Measurements from ENCODE around the gene PPP1R9B. TPM values are rescaled to one million over a fixed set of nuclear protein-coding genes. Genes with fewer than 3 reads are reported as not detected.

PPP1R9B gene
- total RNA-seq, 1 donor from 2014 or later = 68.9 TPM

DNA sequence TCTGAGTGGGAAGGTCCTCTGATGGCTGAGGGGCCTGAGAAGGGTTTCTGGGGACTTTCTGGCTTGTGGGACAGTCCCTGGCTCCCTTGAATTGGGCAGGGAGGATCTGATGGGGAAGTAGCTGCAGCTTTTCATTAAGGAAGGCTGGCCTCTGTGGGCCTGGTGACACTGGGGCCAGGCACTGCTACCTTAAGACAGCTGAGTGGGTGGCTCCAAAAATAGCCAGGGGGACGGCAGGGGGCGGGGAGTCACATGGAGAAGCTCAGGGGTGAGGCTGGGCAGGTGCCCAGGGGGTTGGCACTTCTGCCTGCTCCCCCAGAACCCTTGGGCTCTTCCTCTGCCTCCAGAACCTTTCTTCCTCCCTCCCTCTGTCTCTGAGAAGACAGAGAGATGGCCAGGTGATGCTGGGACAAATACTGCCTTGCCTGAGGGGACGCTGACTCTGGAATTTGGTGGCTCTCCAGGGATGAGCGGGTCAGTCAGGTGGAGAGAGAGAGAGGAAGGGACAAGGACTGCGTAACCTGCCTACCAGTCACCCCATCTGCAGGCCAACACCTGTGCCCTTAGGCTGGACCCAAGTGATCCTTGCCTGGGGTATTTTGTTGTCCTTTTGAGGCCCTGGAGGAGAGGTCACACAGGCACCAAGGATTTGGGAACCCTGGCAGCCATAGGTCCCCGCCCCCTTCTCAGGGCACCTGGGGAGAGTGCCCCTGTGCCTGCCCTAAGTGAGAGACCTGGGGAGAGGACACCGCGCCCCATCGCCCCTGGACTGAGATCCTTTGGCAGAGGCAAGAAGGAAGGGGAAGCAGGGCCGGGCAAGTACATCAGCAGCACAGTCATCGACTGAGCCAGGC is 13.6 kb upstream of the PPP1R9B start:
- FAIRE-seq (no peak), DNase-seq (ENCODE audit: low spot score in 2 of 2) (no peak)

DNA sequence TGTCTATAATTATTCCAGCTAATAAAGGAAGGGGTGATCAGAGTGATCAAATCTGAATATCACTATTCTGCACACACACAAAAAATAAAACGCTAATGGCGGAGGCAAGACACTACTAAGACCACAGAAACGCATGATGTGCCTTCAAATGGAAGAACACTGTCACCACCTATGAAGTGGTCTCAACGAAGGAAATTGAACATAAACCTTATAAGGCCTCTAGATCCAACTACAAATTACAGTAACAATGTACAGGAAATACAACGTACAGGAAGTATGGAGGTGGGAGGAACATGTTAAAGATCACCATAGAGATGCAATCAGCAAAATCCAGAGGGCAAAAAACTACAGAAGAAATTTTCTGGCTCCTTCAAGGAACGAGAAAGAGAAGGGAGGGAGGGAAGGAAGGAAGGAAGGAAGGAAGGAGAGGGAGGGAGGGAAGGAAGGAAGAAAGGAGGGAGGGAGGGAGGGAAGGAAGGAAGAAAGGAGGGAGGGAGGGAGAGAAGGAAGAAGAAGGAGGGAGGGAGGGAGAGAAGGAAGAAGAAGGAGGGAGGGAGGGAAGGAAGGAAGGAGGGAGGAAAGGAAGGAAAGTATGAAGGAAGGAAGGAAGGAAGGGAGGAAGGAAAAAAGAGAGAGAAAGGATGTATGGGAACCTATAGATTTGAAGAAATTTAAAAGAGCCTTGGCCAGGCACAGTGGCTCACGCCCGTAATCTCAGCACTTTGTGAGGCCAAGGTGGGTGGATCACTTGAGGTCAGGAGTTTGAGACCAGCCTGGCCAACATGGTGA is 12.2 kb upstream of the PPP1R9B start:
- no peak for FAIRE-seq

DNA sequence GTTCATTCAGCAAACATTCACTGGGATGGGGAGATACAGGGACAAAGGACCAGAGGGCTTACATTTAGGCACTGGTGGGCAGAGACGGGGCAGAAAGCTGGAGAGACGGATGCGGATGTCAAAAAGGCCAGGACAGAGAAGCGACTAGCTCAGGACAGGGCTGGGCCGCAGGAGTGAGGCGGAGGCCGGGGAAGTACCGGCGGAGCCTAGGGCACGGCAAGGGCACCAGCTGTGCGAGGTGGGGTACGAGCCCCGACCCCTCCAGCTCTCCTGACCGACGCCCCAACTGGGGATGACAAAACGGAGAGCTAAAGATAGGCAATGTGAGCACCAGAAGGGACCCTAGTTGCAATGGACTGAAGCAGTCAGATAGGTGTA is 11.4 kb upstream of the PPP1R9B start:
- no peak for FAIRE-seq

More for the DNA sequence above, 12.2 kb upstream of the PPP1R9B start:
- no peak for DNase-seq (ENCODE audit: low spot score in 2 of 2)

DNA sequence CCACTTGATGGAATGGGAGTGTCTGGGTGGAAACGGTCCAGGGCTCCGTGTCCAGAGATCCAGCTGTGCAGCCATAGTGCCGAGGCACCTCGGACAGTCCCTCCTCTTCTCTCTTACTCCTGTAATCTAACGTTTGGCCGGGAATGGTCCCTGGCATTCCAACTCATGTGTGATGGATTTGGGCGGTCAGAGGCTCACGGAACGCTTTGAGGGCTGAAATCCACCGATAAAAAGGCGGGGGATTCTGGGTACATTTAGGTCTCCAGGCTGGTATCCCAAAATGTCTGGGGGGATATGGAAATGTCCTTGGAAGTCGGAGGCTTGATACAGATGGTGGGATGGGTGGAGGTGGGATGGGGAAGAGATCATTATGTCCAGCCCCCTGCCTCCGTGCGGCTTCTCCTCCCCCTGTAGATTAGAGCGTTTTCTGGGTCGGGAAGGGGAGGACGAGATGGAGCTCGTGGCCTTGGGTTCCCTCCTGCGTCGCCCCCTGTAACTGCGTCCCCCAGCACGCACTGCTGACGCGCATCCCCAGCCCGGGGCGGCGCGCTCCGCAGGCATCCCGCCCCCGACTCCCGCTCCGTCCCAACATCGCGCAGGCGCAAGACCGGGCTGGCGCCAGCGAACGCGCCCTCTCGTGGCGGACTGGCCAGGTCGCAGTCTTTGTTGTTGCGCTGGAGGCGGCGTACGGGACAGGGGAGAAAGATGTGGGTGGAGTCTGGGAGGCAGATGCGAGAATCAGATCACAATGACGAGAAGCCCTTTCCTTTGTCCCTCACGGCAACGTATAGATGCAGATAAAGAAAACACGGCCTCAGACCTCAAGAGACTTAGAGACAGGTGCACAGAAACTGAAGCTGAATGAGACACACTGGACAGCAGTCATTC is 10.8 kb upstream of the PPP1R9B start:
- DNase-seq (ENCODE audit: low spot score in 2 of 2) (peak; percentile 94 to 99), FAIRE-seq (no peak)

More for the DNA sequence above, 11.4 kb upstream of the PPP1R9B start:
- DNase-seq (ENCODE audit: low spot score in 2 of 2) = no peak

DNA sequence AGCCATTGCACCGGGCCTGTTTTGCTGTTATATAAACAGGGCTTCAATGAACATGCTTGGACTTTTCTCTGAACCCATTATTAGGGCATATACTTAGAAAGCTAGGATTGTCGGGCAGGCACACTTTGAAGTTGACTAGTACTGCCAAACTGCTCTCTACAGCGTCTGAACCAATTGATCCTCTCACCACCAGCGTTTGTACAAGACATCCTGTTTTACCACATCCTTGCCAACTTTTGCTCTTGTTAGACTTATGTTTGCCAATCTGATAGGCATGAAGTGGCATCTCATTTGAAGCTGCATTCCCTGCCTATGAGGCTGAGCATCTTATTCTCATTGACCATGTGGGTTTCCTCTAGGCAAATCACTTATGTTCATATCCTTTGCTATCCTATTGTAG is 7.4 kb upstream of the PPP1R9B start:
- DNase-seq (ENCODE audit: low spot score in 2 of 2) (no peak), FAIRE-seq (no peak)

DNA sequence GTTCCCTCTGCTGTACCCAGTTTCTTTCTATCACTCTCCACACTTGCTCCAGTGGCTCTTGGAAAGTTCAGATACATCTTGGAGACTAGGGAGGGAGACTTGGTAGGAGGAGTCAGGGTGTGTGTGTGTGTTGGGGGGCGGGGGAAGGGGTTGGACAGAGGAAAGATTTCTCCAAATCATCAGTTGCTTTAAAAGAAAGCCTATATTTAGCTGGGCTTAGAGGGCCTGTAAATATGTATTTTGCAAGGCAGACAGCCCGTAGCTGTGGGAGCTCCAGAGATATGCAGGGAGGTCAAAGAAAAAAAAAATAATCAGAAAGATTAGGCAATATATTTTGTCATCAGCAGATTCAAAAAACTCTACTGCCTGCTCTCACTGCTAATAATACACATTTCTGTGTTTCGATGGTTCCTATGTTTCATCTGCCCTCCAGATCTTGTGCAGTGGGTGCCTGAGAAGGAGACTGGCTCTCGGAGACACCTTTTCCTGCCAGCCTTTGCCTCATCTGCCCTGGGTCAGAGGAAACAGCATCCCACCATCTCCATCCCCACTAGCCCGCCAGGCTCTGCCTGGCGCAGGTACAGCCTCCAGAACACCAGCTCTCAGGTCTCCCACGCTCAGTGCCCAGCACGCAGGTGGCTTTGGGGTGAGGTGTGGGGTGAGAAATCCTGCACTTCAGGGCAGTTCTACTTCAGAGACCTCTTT is 4.8 kb upstream of the PPP1R9B start:
- DNase-seq (ENCODE audit: low spot score in 2 of 2) (no peak), FAIRE-seq (no peak)

DNA sequence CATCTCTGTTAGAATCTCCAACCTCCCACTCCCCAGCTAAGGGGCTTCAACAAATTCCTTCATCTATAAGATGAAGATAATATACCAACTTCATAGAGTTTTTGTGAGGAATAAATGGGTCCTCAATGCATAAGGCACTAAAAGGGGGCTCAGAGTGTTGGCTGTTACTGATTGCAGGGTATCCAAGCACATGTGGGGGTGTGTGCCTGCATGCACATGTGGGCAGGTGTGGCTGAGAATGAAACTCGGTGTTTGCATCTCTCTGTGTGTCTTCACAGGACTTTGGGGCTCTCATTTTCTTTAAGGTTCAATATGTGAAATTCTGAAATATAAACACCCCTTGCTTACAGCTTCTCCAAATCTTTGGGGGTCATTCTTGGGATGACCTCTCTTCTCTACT is 4.1 kb upstream of the PPP1R9B start:
- no peak for FAIRE-seq
- no peak for DNase-seq (ENCODE audit: low spot score in 2 of 2)

DNA sequence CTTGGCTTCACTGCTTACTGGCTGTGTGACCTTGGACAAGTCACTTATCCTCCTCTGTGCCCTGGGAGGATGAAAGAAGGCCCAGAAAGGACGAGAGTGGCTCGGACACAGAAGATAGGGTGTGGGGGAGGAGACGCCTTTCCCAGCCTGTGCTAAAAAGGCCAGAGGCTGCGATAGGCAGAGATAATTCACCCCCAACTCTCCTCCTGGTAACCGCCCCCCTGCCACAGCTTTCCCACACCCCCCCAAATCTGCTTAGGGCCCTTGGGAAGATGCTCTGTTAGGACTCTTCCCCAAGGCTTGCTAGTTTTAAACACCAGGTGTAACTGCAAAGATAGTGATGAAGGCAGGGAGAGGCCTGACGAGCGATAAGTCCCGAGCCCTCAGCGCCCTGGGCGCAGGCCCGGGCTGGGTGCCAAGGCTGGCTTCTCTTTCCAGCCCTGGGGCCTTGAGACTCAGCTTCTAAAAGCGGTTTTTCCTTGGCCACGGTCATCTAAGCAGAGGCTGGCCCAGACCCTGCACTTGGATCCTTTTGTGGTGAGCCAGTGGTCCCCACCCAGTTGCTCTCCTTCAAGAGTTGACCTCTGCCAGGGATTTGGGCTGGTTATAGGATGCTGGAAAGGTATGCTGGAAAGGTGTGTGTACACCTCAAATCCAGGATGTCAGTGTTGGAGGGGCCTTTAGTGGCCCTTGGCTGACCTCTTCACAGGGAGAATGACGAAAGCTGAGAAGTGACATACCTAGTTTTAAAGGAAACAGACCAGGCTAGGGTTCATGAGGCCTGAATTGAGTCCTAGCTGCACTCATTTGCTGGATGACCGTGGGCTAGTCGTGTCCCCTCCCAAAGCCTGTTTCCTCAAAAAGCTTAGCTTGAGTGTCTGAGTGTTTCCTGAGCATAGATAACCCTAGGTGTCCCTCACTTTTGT is 3.4 kb upstream of the PPP1R9B start:
- DNase-seq (ENCODE audit: low spot score in 2 of 2) = no peak
- no peak for FAIRE-seq

DNA sequence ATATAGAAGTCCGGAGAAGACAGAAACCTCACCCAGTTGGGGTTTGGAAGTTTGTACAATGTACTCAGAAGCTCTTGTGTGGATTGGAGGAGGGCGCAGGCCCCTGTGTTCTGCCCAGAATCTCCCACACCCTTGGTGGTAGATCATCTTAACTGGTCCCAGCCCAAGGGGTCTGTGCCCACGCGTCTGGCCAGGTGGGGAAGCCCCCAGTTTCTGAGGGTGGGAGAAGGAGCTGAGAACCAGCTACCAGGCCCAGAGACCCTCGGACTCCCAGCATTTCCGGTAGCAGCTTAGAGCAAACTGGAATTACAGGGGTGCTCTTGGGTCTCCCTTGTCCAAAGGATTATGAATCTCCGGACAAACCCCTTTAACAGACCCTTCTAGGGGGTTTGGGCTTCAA is 2.3 kb upstream of the PPP1R9B start:
- no peak for FAIRE-seq
- no peak for DNase-seq (ENCODE audit: low spot score in 2 of 2)

DNA sequence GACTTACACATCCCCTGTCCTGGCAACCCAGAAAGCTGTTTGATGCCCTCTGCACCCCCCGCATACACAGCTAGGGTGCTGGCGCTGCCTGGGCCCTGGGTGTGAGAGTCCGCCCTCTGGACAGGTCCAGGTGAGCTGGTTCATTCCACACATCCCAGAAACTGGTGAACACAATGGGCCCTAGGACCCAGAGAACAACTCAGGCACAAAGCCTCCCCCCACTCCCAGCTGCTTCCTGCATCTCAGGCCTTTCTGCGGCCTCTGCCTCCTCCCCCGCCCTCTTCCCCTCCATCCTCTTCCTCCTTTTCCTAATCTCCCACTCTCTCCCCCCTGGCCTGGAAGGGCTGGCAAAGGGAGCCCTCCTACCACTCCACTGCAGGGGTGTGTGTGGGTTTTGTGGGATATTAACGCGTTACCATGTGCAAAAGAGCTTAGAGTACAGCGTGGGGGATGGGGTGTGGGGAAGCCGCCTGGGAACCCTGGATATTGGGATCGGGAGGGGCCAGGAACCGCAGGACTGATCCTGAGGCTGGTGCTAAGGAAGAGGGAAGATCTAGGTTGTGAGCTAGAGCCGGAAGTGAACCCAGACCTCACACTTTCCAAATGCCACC is 1.6 kb upstream of the PPP1R9B start:
- FAIRE-seq = no peak
- DNase-seq (ENCODE audit: low spot score in 2 of 2) = peak; percentile 83 to 86

DNA sequence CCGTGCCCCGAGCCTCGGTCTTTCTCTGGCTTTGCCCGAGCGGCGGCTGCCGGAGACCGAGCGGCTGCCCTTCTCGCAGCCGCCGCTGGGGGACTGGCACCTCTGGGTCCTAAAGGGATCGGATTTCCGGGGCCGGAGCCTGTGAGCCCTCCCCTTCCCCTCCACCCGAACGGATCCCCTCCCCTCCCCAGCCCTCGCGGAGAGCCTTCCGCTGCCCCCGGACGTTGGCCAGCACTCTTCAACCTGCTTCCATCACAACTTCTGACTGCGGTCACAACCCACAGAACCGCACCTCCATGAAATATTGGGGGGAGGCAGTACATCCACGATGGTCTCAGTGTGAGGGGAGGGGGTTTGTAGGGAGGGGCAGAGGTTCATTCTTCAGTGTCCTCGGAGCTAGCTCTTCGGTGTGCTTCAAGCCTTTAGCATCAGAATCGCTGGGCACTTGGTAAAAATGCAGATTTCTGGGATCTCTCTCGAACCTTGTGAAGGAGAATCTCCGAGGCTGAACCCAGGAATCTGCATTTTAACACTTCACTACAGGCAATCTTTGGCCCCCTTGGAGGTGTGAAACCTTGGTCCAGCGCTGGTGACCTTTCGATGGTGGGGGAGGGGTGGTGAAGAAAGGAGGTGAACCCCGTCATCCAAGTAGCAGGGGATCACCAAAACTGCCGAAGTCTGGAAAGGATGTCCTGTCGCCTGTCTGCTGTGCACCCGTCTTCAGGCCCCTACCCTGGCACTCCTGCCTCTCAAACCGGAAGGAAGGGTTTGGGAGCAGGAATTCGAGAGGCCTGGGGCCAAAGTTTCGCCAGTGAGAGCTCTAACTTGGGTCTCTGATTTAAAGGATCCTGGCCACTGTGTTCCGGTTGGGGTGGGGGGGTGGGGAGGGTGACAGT is 812 bp upstream of the PPP1R9B start:
- DNase-seq (ENCODE audit: low spot score in 2 of 2) (peak; percentile 96 to 98), FAIRE-seq (no peak)

DNA sequence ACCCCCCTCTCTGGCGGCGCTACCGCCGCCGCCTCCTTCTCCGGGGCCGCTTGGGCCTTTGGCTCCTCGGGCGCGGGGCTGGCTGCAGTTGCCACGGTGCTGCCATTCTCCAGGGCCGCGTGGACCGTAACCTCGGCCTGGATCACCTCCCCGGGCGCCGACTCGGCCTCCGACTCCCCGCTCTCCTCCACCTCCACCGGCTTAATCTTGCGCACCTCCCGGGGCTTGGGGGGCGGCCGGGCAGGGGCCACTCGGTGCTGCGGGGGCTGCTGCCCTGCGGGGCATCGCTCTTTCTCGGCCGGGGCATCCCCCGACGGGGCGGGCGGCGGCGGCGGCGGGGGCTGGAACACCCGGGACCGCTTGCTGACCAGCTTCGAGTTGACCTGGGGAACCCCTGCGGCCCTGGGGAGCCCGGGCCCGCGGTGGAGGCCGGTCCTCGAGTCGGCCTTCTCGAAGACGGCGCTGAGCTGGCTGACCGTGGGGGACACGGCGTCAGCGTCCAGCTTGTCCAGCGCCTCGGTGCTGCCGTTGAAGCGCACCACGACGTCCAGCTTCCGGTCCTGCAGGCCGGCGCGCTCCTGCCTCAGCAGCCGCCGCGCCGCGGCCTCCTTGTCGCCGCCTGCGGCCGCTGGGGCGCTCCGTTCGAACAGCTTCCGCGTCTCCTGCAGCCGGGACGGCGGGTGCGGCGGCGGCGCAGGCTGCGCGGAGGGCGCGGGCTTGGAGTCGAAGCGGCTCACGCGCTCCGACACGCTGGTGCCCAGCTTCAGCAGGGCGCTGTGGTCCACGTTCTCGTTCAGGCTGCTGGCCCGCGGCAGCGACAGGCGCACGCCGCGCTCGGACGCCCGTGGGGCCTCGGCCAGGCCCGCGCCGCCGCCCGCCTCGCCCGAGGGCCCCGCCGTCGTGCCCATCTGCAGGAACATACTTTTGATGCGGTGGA is 792 bp downstream of the PPP1R9B start:
- peak in 1 of 2 donors; percentile 73 for DNase-seq (ENCODE audit: low spot score in 2 of 2)
- no peak for FAIRE-seq

DNA sequence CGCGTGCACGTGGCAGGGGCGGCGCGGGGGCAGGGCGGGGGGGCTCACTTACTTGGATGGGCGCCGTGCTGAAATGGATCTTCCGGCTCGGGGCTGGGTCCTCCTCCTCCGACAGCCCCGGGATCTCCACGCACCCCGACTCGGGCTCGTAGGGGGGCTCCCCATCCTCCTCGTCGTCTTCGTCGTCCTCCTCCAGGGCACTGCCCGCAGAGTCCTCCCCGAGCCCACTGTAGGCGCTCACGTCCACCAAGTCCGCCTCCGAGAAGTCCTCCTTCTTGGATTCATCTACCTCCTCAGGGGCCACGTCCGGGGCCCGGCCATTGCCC is 1.4 kb downstream of the PPP1R9B start:
- no peak for FAIRE-seq

DNA sequence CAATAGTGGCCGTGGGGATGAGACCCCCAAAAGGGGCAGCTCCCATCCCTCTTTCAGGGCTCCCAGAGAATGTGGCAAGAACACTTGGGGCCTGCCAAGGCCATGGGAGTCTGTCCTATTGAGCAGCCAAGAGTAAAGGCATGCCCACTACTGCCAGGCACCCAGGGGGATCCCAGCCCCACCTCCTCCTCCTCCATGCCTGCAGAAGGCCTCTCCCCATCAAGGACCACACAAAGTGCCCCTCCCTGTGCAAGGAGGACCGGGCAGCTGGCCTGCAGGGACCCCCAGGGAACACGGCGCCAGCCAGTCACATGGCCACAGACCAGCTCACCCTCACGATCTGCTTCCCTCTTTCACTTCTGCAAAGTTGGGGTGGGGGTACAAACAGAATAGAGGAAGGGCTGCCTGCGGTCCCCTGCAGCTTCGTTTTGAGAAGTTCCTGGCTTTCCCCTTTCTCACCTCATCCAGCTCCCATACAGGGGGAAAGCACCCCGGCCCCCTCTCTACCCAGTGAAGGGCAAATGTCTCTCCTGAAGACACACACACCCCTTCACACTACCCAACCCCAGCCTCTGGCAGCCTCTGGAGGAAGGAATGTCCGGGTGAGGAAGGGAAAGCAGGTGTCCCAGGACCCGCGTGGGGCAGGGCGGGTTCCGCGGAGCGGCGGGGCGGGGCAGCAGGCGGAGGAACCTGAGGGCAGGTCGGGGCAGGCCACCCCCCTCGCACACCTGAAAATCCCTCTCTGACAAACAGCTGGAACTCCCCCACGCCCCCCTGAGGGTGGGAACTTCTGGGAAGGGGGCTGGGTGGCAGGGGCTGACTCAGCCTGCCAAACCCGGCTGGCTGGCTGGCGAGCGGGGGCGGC is 2.0 kb downstream of the PPP1R9B start:
- DNase-seq (ENCODE audit: low spot score in 2 of 2) (peak; percentile 67 to 75), FAIRE-seq (no peak)

More for the DNA sequence above, 1.4 kb downstream of the PPP1R9B start:
- no peak for DNase-seq (ENCODE audit: low spot score in 2 of 2)

DNA sequence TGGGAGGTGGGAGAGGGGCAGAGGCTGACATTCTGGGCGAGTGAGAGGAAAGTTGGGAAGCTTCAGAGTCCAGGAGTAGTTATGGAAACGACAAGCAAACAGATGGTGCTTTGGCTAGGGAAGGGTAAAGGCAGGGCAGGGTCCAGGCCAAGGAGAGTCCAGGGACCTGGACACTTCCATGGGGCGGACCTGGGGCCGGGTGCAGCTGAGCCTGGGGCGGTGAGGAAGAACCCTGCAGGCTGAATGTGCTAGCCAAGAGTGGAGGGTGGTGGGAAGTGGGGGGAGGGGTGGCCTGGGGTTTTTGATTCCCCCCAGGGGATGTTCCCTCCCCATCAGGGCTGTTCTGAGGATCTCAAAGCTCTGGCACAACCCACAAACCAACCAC is 2.6 kb downstream of the PPP1R9B start:
- no peak for FAIRE-seq
- no peak for DNase-seq (ENCODE audit: low spot score in 2 of 2)

All from frontal cortex (tissue), 4 donors.